Right lobe of liver (tissue), 4 donors: ENCODE measurements around the gene AGR3.

ENCODE experiments used
- CTCF ChIP-seq, 4 donors: fragments of 200-600 bp in 3 of 4; fragments of 450-650 bp in 1 of 4; IDR thresholded peaks; one replicate each; pipeline versions ENCODE4 v1.5.1 to v1.8.0; 2016 to 2022; ENCODE audit warnings: antibody characterized with exemption in 4 of 4, mild to moderate bottlenecking in 2 of 4
- POLR2A ChIP-seq: fragments of 450-650 bp; IDR thresholded peaks from one replicate; pipeline ENCODE4 v1.6.1; 2017; ENCODE audit warnings: antibody characterized with exemption, mild to moderate bottlenecking
- donor health status: DM: no; HTN: no; CAD: no.
- donor health status: DM: no; HTN: no; CAD: no.
- donor health status: DM: no; HTN: yes; CAD: no.

GRCh38 chr7:16881844-16882243 lies at the start of gene AGR3:
- TF ChIP-seq CTCF (IDR thresholded peaks at IDR 0.05) (no peak), POLR2A (no peak)
